ENCODE data around the gene PPT1. TPM values are rescaled to one million over a fixed set of nuclear protein-coding genes. Genes with fewer than 3 reads are reported as not detected.

Gene PPT1
- total RNA-seq, 1 donor from 2014 or later: 110 TPM

DNA sequence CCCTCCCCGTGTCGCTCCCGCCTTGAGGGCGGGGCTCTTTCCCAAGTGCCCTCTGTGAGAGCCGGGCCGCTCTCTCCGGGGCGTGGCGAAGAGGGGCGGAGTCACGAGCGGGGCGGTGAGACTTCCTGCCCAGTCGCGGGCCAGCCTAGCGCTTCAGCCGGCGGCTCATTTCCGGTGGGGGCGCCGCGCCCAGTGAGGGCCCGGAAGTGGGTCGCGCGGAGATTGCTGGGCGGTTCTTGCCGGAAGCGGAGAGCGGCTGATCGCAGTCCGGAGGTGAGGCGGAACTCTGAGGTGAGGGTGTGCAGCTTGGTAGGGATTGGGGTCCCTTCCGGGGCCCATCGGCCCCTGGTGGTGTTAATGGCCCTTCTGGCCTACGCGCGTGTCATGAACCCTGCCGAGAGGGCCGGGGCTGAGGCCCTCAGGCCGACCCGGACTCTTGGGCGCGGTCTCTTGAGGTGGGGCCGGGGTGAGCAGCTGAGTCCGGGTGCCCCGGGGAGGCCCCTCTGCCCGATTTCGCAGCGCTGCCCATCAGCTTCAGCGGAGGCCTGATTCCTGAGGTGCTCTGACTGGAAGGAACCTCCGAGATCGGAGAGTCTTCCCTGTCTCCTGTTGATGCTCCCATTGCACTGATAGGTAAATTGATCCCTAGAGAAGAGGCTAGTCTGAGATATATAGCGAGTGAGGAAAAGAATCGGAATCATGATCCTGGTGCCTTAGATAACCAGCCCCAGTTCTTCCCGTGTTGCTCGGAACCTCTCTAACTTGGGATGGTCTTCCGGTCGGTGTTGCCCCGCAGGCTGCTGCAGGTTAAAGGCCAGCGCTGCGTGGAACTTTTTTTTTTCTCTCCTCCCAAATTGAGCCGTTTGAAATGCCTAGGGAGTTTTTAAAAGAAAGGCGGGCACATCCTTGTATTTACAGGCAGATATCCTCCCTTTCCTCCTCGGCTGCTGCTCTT is 56.3 kb downstream of the PPT1 start, which contains the start of gene CAP1:
CAP1 (plus strand) TSS at position 219 of the 955 bp plus-strand sequence. CDS start 18,618 bp downstream, outside the sequence.
- H3K27me3 ChIP-seq: no peaks in the 10 kb centered on the region
- no peaks in the 10 kb centered on the region for H3K9me3 ChIP-seq (ENCODE audit: low read depth)
- H4K20me1 ChIP-seq (ENCODE audit: low read depth): peaks cover 32% of the 10 kb centered on the region
- peak within 1 kb of the TSS; percentile 71 for H2AFZ ChIP-seq (replicated peaks)
- no peaks in the 10 kb centered on the region for H3K9me3 Mint-ChIP-seq
- peak; percentile 99 for DNase-seq (ENCODE audit: low spot score)
- H3K4me1 Mint-ChIP-seq: peaks cover 32% of the 10 kb centered on the region
- H3K79me2 ChIP-seq (ENCODE audit: low read depth): peaks cover 52% of the 10 kb centered on the region
- no peaks in the 10 kb centered on the region for H3K36me3 ChIP-seq
- peaks cover 16% of the 10 kb centered on the region for H3F3A ChIP-seq (ENCODE audit: low read depth)
- H3K27ac ChIP-seq: peak within 1 kb of the TSS; percentile 78
- peak within 1 kb of the TSS; percentile 82 for H3K4me3 ChIP-seq
- H3K27ac Mint-ChIP-seq: peak within 1 kb of the TSS; percentile 100
- peak within 1 kb of the TSS; percentile 97 for H3K4me3 Mint-ChIP-seq
- peak within 1 kb of the TSS; percentile 79 for H3K9ac ChIP-seq
- H3K36me3 Mint-ChIP-seq: peaks cover 5% of the 10 kb centered on the region
- H3K27me3 Mint-ChIP-seq (ENCODE audit: insufficient read depth, low read depth): peaks cover 6% of the 10 kb centered on the region
- TF ChIP-seq CTCF (IDR thresholded peaks at IDR 0.05): no peak
- TF ChIP-seq EZH2phosphoT487 (IDR thresholded peaks at IDR 0.05): no peak
- no peak for TF ChIP-seq EZH2 (IDR thresholded peaks at IDR 0.05)
- H3K4me1 ChIP-seq: peaks cover 6% of the 10 kb centered on the region
- peak within 1 kb of the TSS; percentile 94 for H3K4me2 ChIP-seq

DNA sequence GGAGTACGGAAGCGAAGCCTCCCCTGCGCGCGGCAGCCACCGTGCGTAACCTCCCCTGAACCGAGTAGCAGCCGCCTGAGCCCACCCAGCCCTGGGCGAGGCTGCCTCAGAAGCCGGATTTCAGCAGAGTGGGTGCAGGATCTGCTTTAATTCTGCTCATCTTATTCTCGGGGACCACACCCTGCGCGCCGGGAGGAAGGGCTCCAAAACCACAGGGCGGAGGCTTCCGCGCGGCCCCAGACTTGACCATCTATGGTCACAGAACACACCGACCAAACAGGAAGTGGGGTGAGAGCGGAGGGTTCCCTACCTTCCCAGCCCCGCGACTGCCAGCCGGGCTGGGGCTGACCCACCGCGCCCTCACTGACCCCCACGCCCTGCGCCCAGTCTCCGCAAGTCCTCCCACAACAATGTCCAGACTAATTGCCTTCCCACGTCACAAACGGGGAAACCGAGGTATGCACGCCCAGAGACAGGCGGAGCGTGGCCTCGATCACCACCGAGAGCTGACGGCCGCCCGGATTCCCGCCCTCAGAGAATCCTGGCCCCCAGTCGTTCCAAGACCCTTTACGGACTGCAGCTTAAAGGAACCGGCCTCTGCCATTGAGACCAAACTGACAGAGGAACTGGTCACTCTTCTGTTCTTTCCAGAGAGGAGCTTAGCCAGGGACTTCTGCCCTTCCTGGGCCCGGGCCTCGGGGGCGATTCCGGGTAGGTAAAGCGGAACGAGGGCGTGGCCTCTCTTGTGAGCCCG is 57.1 kb downstream of the PPT1 start:
- peaks cover 6% of the 10 kb centered on the region for H3K27me3 Mint-ChIP-seq (ENCODE audit: insufficient read depth, low read depth)
- peaks cover 5% of the 10 kb centered on the region for H3K36me3 Mint-ChIP-seq
- H3K9ac ChIP-seq: peak overlapping the region; percentile 43
- H3K27ac Mint-ChIP-seq: peak overlapping the region; percentile 100
- H3K4me1 ChIP-seq: peaks cover 6% of the 10 kb centered on the region
- H3K9me3 ChIP-seq (ENCODE audit: low read depth): no peaks in the 10 kb centered on the region
- DNase-seq (ENCODE audit: low spot score): peak; percentile 66
- peak overlapping the region; percentile 83 for H3K4me2 ChIP-seq
- peaks cover 25% of the 10 kb centered on the region for H4K20me1 ChIP-seq (ENCODE audit: low read depth)
- peaks cover 43% of the 10 kb centered on the region for H3K79me2 ChIP-seq (ENCODE audit: low read depth)
- H3K36me3 ChIP-seq: no peaks in the 10 kb centered on the region
- TF ChIP-seq CTCF (IDR thresholded peaks at IDR 0.05) (no peak), EZH2phosphoT487 (IDR thresholded peaks at IDR 0.05) (no peak), EZH2 (IDR thresholded peaks at IDR 0.05) (no peak)
- H3K27me3 ChIP-seq: no peaks in the 10 kb centered on the region
- H3K4me1 Mint-ChIP-seq: peaks cover 32% of the 10 kb centered on the region
- H3K27ac ChIP-seq: peak overlapping the region; percentile 78
- peak overlapping the region; percentile 82 for H3K4me3 ChIP-seq
- H2AFZ ChIP-seq (replicated peaks): peak overlapping the region; percentile 71
- peak overlapping the region; percentile 97 for H3K4me3 Mint-ChIP-seq
- H3F3A ChIP-seq (ENCODE audit: low read depth): peaks cover 16% of the 10 kb centered on the region
- H3K9me3 Mint-ChIP-seq: no peaks in the 10 kb centered on the region

GRCh38 chr1:40039245-40039756 is 57.8 kb downstream of the PPT1 start:
- Mint-ChIP-seq H3K27ac (peak overlapping the region; percentile 100), H3K27me3 (ENCODE audit: insufficient read depth, low read depth) (peaks cover 6% of the 10 kb centered on the region), H3K36me3 (peaks cover 5% of the 10 kb centered on the region), H3K9me3 (no peaks in the 10 kb centered on the region), H3K4me3 (peak overlapping the region; percentile 97), H3K4me1 (peaks cover 32% of the 10 kb centered on the region)
- no peak for DNase-seq (ENCODE audit: low spot score)
- Histone ChIP-seq H3K4me3 (peak overlapping the region; percentile 82), H3K27me3 (no peaks in the 10 kb centered on the region), H3K4me2 (peak overlapping the region; percentile 83), H3F3A (ENCODE audit: low read depth) (peaks cover 16% of the 10 kb centered on the region), H3K9me3 (ENCODE audit: low read depth) (no peaks in the 10 kb centered on the region), H2AFZ (replicated peaks) (no peak overlapping the region), H3K9ac (peak overlapping the region; percentile 43), H3K79me2 (ENCODE audit: low read depth) (peaks cover 37% of the 10 kb centered on the region), H3K27ac (peak overlapping the region; percentile 78), H3K4me1 (peaks cover 6% of the 10 kb centered on the region), H4K20me1 (ENCODE audit: low read depth) (peaks cover 25% of the 10 kb centered on the region), H3K36me3 (no peaks in the 10 kb centered on the region)
- no peak for TF ChIP-seq CTCF (IDR thresholded peaks at IDR 0.05)

Measured in neural progenitor cell (in vitro differentiated cells).